ENCODE results near the gene TRAF3.

GRCh38 chr14:102907303-102907844 lies 130.1 kb downstream of the TRAF3 start:
- TF ChIP-seq CTCF (conservative IDR thresholded peaks at IDR 0.05; ENCODE audit: low read depth, low read length) (no peak), EZH2 (IDR thresholded peaks at IDR 0.05; ENCODE audit: borderline replicate concordance, low read depth, low read length, poor library complexity, severe bottlenecking) (no peak)

Data from A673 (cell line).